Fibroblast of skin of left quadriceps (primary cell): ENCODE measurements around the gene PACS1.
A peak's percentile ranks its signal among the peaks of the same experiment; 100 is the strongest.

Experiments
- DNase-seq, 2 experiments: peaks; one replicate each; pipeline ENCODE4 v3.0.0-alpha.2; 2013; ENCODE audit warnings: low read depth in 2 of 2

Gene PACS1

GRCh38 chr11:66050581-66051231 lies 19.4 kb upstream of the PACS1 start:
- no peak for DNase-seq

DNA sequence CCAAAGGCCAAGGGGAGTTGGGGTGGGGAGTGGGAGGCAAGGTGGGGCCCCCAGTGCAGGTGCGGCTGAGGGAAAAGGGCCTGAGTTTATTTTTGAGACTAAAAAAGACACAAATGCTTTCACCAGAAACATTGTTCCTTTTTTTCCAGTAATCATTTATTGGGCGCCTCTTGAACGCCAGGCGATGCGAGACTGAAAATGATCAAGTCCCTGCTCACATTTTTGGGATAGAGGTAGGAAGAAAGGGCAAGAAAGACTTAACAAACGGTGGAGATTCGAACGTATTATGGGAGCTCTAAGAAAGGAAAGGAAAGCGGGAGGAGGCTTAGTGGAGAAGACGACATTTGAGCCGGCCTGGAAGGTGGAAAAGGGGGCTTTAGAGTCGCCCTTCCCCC lies 18.7 kb upstream of the PACS1 start:
- DNase-seq = no peak

DNA sequence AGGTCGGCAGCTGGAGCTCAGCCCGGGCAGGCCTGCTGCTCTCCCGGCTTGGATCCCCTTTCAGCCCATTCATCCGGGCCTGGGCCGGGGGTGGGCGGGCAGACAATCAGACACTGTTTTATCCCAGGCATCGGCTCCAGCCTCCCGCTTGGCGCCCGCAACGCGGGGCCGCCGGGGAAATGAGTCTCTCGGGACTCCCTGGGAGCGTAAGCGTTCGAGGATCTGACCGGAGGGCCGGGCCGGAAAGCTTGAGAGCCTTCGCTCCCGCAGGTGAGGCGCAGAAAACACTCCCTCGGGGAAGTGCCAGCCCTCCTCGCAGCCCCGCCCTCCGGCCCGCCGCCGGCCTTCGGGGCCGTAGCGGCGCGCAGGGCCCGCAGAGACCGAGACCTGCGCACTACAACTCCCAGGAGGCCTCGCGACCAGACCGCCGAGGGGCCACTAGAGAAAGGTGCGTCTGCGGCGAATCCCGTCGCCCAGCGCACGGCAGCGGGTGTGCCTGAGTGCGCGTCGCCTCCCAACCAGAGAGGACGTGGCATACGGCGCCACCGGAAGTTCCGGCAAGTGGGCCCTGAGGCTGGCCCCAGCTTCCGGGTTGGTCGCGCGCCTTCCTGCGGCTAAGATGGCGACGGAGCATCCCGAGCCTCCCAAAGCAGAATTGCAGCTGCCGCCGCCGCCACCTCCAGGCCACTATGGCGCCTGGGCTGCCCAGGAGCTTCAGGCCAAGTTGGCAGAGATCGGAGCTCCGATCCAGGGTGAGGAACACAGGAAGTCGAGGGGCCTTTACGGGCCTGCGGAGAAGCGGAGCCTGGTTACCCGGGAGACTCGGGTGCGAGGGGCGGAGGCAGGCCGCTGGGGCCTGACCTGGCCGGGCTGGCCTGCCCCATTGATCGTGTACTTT lies 18.1 kb upstream of the PACS1 start, which contains the start of gene SF3B2:
TSS of gene SF3B2 (plus strand) at position 599 of the 898 bp plus-strand sequence. CDS start at position 620, 21 bp downstream.
- DNase-seq = peak; percentile 96

DNA sequence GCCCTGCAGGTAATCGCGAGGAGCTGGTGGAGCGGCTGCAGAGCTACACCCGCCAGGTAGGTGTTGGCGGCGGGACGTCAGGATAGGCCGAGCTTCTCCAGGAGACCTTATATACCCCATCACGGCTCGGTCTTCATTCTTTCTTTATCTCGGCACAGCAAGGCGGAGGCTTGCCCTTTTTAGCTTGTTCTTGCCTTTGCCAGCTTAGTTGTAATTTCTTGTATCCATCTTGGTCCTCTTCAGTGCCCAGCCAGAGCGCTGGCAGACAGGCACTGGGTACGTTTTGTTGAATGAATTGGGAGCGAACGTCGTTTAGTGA lies 17.4 kb upstream of the PACS1 start:
- DNase-seq = no peak

DNA sequence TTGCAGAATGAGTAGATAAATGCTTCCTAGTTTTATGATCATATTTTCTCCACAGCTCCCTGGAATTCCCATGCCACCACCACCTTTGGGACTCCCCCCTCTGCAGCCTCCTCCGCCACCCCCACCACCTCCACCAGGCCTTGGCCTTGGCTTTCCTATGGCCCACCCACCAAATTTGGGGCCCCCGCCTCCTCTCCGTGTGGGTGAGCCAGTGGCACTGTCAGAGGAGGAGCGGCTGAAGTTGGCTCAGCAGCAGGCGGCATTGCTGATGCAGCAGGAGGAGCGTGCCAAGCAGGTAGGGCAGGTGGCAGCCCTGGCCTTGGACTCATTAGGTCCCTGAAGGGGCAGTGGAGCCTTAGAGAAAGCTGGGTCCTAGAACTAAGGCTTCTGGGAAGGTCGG lies 15.1 kb upstream of the PACS1 start:
- no peak for DNase-seq

GRCh38 chr11:66056501-66056900 lies 13.6 kb upstream of the PACS1 start:
- no peak for DNase-seq

- DNase-seq = no peak
Observed at GRCh38 chr11:66059966-66060680, 9.9 kb upstream of the PACS1 start.

DNA sequence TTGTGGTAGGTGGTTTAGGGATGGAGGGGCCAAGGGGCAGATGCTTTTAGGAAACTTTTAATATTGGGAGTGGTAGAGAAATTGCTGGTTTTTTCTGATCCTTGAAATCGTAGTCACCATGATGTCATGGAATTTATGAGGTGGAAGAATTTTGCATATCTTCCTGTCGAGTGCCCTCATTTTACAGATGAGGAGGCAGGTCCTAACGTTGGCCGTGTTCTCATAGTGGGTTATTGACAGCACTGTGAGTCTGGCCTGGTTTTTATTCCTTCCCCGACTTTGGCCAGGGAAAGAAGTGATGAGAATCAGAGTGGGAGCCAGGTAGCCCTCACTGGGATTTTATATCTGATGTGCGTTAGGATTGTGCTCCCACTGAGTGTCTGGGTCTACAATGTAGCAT lies 8.8 kb upstream of the PACS1 start:
- no peak for DNase-seq

- no peak for DNase-seq
Observed at GRCh38 chr11:66062408-66062807, 7.7 kb upstream of the PACS1 start.

GRCh38 chr11:66063900-66064299 lies 6.2 kb upstream of the PACS1 start:
- DNase-seq = no peak

DNA sequence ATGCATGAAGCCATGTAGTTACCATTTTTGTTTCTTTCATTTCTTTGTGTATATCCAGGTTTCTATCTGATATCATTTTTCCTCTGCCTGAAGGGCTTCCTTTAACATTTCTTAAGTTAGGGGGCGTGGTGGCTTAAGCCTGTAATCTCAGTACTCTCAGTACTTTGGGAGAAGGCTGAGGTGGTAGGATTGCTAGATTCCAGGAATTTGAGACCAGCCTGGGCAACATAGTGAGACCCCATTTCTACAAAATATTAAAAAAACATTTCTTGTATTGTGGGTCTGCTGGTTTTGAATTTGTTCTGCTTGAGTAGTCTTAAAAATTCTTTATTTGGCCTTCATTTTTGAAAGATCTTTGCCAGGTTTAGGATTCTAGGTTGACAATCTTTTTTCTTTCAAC lies 5.5 kb upstream of the PACS1 start:
- no peak for DNase-seq

DNA sequence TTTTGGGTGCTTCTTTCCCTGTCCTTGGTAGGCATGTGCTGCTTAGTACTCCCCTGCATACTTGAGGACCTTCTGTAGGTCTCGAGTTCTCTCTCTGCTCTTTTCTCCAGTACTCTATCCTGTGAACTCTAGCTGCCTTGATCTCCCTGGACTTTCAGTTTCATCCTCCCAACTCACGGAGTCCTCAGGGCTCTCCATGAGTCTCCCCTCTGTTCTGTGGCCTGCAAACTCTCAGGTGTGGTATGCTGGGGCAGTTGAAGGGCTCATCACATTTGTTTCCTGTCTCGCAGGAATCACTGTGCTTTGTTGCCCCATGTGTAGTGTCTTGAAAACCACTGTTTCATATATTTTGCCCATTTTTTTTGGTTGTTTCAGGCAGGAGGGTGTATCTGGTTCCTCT lies 3.3 kb upstream of the PACS1 start:
- DNase-seq = no peak

GRCh38 chr11:66067640-66068039 lies 2.4 kb upstream of the PACS1 start:
- DNase-seq = no peak

GRCh38 chr11:66068154-66068821 lies 1.8 kb upstream of the PACS1 start:
- peak; percentile 28 to 34 for DNase-seq

GRCh38 chr11:66068923-66069714 lies 953 bp upstream of the PACS1 start:
- peak; percentile 30 to 39 for DNase-seq

GRCh38 chr11:66070604-66071380 lies 720 bp downstream of the PACS1 start:
- DNase-seq = no peak

- DNase-seq = no peak
Observed at GRCh38 chr11:66071381-66071801, 1.3 kb downstream of the PACS1 start.

GRCh38 chr11:66072081-66072480 lies 2.0 kb downstream of the PACS1 start:
- peak in 1 of 2 experiments; percentile 23 for DNase-seq

DNA sequence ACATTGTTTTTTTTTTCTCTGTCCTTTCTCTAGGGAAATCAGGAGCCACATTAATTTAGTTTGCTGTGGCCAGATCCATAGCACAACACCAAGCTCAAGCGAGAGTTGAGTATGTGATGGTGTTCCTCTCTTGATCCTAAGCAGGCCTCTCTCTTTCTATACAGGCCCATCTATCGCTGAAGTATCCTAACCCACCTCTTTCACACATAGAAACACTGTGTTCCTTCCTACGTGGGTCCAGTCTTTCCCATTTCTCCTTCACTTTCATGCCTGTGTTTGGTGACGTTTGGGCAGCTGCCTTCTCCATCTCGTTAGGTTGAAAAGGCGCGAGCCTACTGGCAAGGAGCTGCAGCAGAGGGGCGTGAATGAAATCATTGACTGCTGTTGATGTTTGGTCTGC lies 2.4 kb downstream of the PACS1 start:
- no peak for DNase-seq

- no peak for DNase-seq
Observed at GRCh38 chr11:66073669-66074068, 3.6 kb downstream of the PACS1 start.
